Heart left ventricle (tissue), 16 donors: Measurements from ENCODE around the gene DOK7. TPM values are rescaled to one million over a fixed set of nuclear protein-coding genes. Genes with fewer than 3 reads are reported as not detected.

Experiments
- ATAC-seq, 4 donors: fragments of 200-7000 bp; cut with Tn5 transposase; one replicate each; pipeline ENCODE4 v1.9.1; 2020 to 2022; ENCODE audit warnings: moderate library complexity in 4 of 4, mild to moderate bottlenecking in 3 of 4, moderate number of reproducible peaks in 1 of 4
- DNase-seq, 5 donors: peaks; one replicate each; pipeline ENCODE4 v3.0.0-alpha.2; 2020
- H3K27ac ChIP-seq, 12 donors: fragments of 200-600 bp; sonication (generic) in 4 of 12; one replicate each; pipeline versions ENCODE4 v1.5.0 to v1.8.0; 2016 to 2022; ENCODE audit warnings: mild to moderate bottlenecking in 2 of 12
- H3K27me3 ChIP-seq, 9 donors: fragments of 200-600 bp; sonication (generic) in 2 of 9; one replicate each; pipeline versions ENCODE4 v1.5.1 to v1.8.0; 2016 to 2022; ENCODE audit warnings: mild to moderate bottlenecking in 3 of 9
- H3K36me3 ChIP-seq, 9 donors: fragments of 200-600 bp; sonication (generic) in 2 of 9; one replicate each; pipeline versions ENCODE4 v1.5.0 to v1.8.0; 2018 to 2022; ENCODE audit warnings: mild to moderate bottlenecking in 2 of 9
- H3K4me1 ChIP-seq, 12 donors: fragments of 200-600 bp; sonication (generic) in 4 of 12; one replicate each; pipeline versions ENCODE4 v1.5.0 to v1.8.0; 2016 to 2022; ENCODE audit warnings: mild to moderate bottlenecking in 3 of 12
- H3K4me3 ChIP-seq, 12 donors: fragments of 200-600 bp; sonication (generic) in 4 of 12; one replicate each; pipeline versions ENCODE4 v1.5.0 to v1.8.0; 2017 to 2022; ENCODE audit warnings: mild to moderate bottlenecking in 9 of 12, moderate library complexity in 4 of 12
- H3K9me3 ChIP-seq, 12 donors: fragments of 200-600 bp; sonication (generic) in 4 of 12; one replicate each; pipeline versions ENCODE4 v1.5.0 to v1.8.0; 2016 to 2022; ENCODE audit warnings: mild to moderate bottlenecking in 1 of 12
- CTCF ChIP-seq, 12 donors: fragments of 200-600 bp; sonication (generic) in 4 of 12; IDR thresholded peaks; one replicate each; pipeline versions ENCODE4 v1.5.0 to v1.8.0; 2018 to 2022; ENCODE audit warnings: antibody characterized with exemption in 12 of 12, mild to moderate bottlenecking in 5 of 12
- POLR2A ChIP-seq, 2 donors: fragments of 450-650 bp; IDR thresholded peaks; one replicate each; pipeline ENCODE4 v1.6.1; 2017; ENCODE audit warnings: antibody characterized with exemption in 2 of 2, mild to moderate bottlenecking in 2 of 2, moderate library complexity in 2 of 2
- WGBS, 4 donors: extraction: QIAGEN DNeasy Blood & Tissue Kit in 2 of 4; methylation state at CpG; one replicate each; pipeline versions ENCODE4 v1.1.5 to v1.1.7; 2013 to 2018; 5-methylcytosine and 5-hydroxymethylcytosine counted together
- intact Hi-C, 10 donors: fragments of 100-400 bp; cut with DNase I; formaldehyde crosslinking; loops; one replicate each; pipeline versions ENCODE4 v1.11.1 to v1.14.2; 2022
- polyA plus RNA-seq, 2 donors: library from polyadenylated mRNA; stranded (reverse); fragments of 200-250 nt; gene quantifications; one replicate each; pipeline ENCODE4 v1.2.3, GENCODE V29; 2013
- total RNA-seq, 9 donors: library from RNA; depleted of rRNA in 2 of 9; stranded (reverse); fragments of >200 nt in 2 of 9; fragmentation: NEBNext Ultra II Directional in 3 of 9; extraction: Animal tissue kit (Norgen Biotek cat#: 25700) in 3 of 9; gene quantifications; one replicate each; pipeline versions ENCODE4 v1.1.0 to v1.2.4, GENCODE V29; 2016 to 2023
- donor health status: ischemic (EF 13 %, LVEDD 7.1; RV severe dilation, severe dysfunction).
- donor health status: healthy with polysubstance abuse.
- donor health status: DM: no; HTN: yes; CAD: no.
- donor health status: DM: no; HTN: no; CAD: no.
- donor health status: ischemic (EF 25% LVEDD 6.9; RV normal size, moderate dysfunction).
- donor health status: ischemic (EF 25% LVEDD 5.7; RV mildly dilated, moderate dysfunction).
- donor health status: healthy.
- donor health status: DM: yes; HTN: yes; CAD: no.
- donor health status: ischemic (EF 35%, LVEDD 5.7; RV mildly dilated, moderate dysfunction).
- donor health status: nonischemic (EF 11% LVEDD 7.7; RV severe dilation, severe dysfunction).
- donor health status: DM: yes; HTN: yes; CAD: no.
- donor health status: PGD.
- donor health status: ischemic (EF 29% LVEDD 5.4; RV normal size, mild dysfunction).
- donor health status: nonischemic (EF 23%, LVEDD 6.1; RV moderate dilation, normal function).

Gene DOK7
- total and polyA plus RNA-seq, 11 donors = 27.7 to 89.5 (median 40.0) TPM

GRCh38 chr4:3464349-3464905 is 1.3 kb downstream of the DOK7 start:
- H3K4me3 ChIP-seq = peak overlapping the region; percentile 50 to 80 (median 64)
- DNase-seq = peak in 1 of 5 donors; percentile 46
- WGBS, 4 donors = 56 to 77% (median 62%) methylated on average over 5 to 15 of the region's 15 CpGs
- ATAC-seq = no peak
- H3K36me3 ChIP-seq = no peaks in the 10 kb centered on the region
- no peaks in the 10 kb centered on the region for H3K9me3 ChIP-seq
- TF ChIP-seq POLR2A (IDR thresholded peaks at IDR 0.05) (no peak), CTCF (IDR thresholded peaks at IDR 0.05) (no peak)
- peak overlapping the region in 11 of 12 donors; percentile 64 to 98 (median 90) for H3K27ac ChIP-seq
- intact Hi-C loops = no loop called here
- peaks cover 0 to 64% (median 16%) of the 10 kb centered on the region in 12 donors for H3K4me1 ChIP-seq
- peaks cover 0 to 24% (median 9%) of the 10 kb centered on the region in 9 donors for H3K27me3 ChIP-seq

GRCh38 chr4:3464911-3465697 is 2.0 kb downstream of the DOK7 start:
- no peaks in the 10 kb centered on the region for H3K9me3 ChIP-seq
- H3K36me3 ChIP-seq = no peaks in the 10 kb centered on the region
- 73 to 76% (median 75%) methylated on average over 21 of the region's 21 CpGs for WGBS, 4 donors
- H3K27ac ChIP-seq = peak overlapping the region in 11 of 12 donors; percentile 43 to 98 (median 90)
- peaks cover 0 to 71% (median 18%) of the 10 kb centered on the region in 12 donors for H3K4me1 ChIP-seq
- DNase-seq (peak in 2 of 5 donors; percentile 25 to 54), ATAC-seq (no peak)
- intact Hi-C loops = no loop called here
- TF ChIP-seq POLR2A (IDR thresholded peaks at IDR 0.05) = no peak
- TF ChIP-seq CTCF (IDR thresholded peaks at IDR 0.05) = no peak
- H3K4me3 ChIP-seq = peak overlapping the region in 8 of 12 donors; percentile 50 to 80 (median 66)
- peaks cover 0 to 24% (median 9%) of the 10 kb centered on the region in 9 donors for H3K27me3 ChIP-seq

GRCh38 chr4:3465698-3466671 is 2.9 kb downstream of the DOK7 start:
- TF ChIP-seq POLR2A (IDR thresholded peaks at IDR 0.05) (no peak), CTCF (IDR thresholded peaks at IDR 0.05) (peak in 11 of 12 donors; percentile 14 to 59 (median 31))
- 44 to 72% (median 46%) methylated on average over 8 to 41 of the region's 41 CpGs for WGBS, 4 donors
- H3K27me3 ChIP-seq = peaks cover 0 to 24% (median 9%) of the 10 kb centered on the region in 9 donors
- intact Hi-C loops = no loop called here
- peak in 3 of 4 donors; percentile 23 to 47 (median 35) for ATAC-seq
- no peaks in the 10 kb centered on the region for H3K9me3 ChIP-seq
- peaks cover 0 to 78% (median 18%) of the 10 kb centered on the region in 12 donors for H3K4me1 ChIP-seq
- H3K36me3 ChIP-seq = no peaks in the 10 kb centered on the region
- DNase-seq = peak in 3 of 5 donors; percentile 54 to 77 (median 60)
- peak overlapping the region; percentile 47 to 98 (median 88) for H3K27ac ChIP-seq
- H3K4me3 ChIP-seq = peak overlapping the region in 7 of 12 donors; percentile 2 to 80 (median 22)
